HG02763 (cell line): ENCODE data around the gene FBXO31.
"Not testable (repeated sequence)": the region's sequence is repeated elsewhere in the genome, so short reads cannot be mapped to it uniquely, and the experiment has no call there.

ENCODE experiments used
- ATAC-seq: cut with Tn5 transposase; IDR thresholded peaks from one replicate; pipeline ENCODE4 v1.9.1; 2021; ENCODE audit warnings: mild to moderate bottlenecking, moderate library complexity; ENCODE audit not compliant: unreplicated experiment

Gene FBXO31

DNA sequence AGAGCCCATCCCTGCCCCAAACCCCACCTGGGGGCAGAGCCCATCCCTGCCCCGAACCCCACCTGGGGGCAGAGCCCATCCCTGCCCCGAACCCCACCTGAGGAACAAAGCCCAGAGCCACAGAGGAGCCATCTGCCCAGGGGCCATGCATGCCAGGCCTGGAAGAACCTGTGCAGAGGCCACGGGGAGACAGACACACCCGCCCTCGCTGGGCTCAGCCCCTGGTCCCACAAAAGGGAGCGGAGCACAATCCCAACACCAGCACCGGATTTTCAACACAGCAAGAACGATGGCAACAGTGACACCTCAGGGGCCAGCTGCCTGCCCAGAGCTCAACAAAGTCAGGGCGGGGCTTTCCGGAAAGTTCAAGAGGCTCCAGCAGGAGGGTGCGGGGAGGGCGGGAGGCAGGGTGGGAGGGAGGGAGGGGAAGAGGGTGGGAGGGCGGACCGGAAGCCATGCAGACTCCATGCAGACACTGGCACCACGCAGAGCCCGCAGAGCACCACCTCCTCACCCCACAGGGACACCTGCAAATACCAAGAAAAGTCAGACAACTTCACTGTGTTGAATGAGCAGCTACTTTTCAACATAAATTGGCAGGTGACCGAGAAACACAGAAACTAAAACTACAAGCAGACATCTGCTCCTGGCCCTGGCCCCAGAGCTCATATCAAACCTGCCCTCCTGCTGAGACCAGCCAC is 38.5 kb downstream of the FBXO31 start:
- no peak for ATAC-seq

DNA sequence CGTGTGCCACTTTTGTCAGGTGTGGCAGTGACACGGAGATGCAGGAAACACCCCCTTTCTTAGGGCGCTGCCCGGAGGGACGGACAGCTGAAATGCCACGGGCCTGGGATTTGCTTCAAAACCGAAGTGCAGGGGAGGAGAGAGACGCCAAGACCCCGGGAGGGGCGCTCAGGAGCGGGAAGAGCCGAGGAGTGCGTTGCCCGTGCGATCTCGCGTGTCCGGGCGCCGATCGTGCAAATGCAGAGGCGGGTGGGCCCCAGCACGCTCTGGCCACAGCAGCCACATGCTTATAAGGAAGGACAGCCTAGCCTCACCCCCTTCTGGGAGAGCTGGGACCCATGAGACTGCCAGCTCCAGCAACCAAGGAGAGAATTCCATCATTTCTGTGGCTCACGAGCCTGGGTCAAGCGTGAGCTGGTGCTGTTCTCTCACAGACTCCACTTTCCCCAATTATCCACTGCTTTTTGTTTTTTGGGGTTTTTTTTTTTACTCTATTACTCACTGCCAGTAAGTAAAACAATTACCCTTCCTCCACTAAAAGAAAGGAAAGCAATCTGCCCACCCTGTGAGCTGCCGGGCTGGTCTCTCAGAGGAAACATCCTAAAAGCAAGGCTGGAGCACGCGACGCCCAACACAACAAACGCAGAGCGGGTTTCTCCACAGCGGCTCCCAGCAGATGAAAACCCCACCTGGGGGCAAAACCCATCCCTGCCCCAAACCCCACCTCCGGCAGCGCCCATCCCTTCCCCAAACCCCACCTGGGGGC is 39.2 kb downstream of the FBXO31 start:
- no peak for ATAC-seq

DNA sequence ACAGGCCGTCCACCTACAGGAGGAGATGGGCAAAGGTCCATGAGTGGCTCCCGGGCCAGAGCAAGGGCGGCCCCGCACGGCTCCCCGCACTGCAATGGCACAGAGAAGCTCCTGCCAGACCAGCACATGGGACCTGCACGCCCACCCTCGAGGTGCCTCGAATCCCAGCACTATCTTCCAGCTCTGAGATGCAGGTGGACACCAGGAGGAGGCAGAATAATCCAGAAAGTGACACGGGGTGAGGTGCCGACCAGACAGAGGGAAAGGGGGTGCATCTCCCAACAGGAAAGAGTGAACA is 39.9 kb downstream of the FBXO31 start:
- no peak for ATAC-seq

DNA sequence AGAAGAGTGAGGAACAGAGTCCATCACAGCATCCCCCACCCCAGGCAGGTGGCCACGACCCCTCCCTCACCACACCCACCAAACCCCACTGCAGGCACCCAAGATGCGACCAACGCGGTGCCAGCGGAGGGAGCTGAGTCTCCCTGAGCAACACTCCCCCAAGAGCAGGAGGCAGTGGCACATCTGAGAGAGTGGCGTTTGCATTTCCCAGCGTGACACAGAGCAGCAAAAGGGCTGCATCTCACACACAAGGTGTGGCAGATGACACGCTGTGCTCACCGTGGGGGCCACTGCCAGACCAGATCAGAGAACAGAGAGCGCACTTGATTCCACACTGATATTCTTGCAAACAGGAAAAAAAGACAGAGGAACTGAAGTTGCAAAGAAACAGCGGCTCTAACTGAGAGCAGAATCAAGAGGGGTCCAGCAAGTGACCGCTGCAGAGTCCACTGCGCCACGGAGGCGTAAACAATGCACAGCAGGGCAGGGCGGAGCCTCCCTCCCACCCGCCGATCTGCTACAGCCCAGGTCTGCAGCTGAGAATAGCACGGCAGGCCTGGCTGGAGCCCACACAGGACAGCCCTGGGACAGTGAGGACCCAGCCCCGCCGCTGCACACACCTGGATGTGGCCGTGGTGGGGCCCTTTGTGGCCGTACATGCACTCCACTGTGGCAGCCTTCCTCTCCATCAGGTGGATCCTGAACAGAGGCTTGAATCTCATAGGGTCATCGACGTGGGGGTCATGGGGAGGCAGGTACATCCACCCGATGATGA is 40.4 kb downstream of the FBXO31 start:
- ATAC-seq = no peak

DNA sequence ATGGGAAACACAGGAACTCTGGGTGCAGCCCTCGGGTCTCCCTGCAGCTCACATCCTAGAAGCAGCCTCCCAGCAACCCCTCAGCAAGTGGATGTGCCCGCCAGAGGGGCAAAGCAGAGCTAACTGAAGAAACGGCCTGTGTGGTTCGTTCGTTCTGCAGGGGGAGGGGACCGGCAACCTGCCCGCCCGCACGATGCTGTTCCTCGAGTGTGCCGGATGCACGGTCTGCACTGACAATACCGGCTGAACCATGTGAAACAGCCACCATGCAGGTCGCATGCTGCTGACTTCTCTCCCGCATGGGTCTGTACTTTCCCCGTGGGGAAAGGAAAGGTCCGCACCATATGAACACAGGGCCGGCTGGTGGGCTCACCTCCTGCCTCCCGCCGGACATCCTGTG is 41.1 kb downstream of the FBXO31 start:
- no peak for ATAC-seq

DNA sequence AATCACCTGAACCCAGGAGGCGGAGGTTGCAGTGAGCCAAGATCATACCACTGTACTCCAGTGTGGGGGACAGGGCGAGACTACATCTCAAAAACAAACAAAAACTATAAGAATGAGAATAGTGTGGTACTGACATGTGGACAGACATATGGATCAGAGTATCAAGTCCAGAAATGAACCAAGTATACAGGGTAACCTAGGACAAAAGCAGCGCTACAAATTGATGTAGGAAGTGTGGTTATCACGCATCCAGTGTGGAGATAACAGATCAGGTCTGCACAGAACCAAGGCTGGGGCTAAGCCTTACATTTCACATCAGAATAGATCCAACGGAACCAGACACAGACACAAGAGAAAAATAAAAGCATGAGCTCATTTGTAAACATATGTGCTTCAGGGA is 43.4 kb downstream of the FBXO31 start:
- ATAC-seq = no peak

DNA sequence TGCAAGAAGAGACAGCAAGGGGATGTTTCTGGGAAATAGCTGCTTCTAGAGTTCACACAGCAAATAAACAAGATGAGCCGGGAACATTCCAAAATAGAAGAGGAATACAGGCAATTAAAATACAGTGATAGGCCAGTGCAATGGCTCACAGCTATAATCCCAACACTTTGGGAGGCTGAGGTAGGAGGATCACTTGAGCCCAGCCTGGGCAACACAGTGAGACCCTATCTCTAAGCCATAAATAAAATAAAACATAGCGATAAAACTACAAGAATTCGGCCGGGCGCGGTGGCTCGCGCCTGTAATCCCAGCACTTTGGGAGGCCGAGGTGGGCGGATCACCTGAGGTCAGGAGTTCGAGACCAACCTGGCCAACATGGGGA is 43.9 kb downstream of the FBXO31 start:
- ATAC-seq = not testable (repeated sequence)

DNA sequence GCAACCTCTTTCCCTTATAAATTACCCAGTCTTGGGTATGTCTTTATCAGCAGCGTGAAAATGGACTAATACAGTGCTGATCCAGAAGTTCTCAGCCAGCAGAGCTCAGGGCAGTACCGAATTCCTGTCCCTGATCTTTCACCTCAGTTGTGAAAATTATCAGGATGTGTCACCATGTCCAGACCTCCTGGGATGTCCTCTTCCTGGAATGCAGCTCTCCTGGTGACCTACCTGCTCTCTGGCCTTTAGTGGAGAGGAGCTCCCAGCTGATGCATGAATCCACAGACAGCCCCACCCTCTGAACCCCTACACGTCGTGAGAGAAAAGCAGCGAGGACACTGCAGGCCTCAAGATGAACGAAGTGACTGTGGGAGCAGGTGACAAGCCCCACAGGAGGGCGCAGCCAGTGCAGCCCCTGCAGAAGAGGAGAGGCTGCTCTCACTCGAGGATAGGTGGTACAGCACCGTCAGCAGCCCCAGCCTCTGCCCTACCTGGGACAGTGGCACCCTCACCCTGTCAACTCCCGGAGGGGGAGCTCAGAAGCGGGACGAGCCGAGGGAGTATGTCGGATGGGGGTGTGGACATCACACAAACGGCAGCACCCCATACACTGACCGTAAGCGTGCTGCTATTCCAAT is 44.4 kb downstream of the FBXO31 start:
- ATAC-seq = no peak

DNA sequence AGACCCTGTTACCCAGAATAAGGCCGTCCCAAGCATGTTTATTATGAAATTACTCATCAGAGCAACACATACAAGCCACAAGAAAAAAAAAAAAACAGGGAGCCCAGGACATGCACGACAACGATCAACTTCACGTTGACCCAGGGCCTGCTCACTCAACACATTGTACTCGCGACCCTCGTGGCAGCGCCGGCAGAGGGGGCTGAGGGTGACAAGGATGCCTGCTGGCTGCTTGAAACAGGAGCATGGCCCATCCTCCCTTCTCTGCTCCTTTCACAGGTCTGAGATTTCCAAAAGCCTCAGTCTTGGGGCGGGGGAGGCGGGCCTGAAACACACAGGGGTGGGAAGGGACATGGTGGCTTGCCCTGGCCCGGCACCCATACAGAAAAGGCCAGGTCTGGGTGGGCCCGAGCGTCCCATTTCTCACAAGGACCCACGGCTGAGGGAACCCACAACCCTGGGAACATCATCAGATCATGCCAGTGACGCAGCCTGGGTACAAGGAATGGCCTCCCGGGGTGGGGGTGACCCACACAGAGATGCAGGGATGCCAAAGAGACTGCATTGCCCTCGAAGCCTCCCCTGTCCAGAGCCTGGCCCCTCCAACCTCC is 45.3 kb downstream of the FBXO31 start:
- ATAC-seq = no peak

DNA sequence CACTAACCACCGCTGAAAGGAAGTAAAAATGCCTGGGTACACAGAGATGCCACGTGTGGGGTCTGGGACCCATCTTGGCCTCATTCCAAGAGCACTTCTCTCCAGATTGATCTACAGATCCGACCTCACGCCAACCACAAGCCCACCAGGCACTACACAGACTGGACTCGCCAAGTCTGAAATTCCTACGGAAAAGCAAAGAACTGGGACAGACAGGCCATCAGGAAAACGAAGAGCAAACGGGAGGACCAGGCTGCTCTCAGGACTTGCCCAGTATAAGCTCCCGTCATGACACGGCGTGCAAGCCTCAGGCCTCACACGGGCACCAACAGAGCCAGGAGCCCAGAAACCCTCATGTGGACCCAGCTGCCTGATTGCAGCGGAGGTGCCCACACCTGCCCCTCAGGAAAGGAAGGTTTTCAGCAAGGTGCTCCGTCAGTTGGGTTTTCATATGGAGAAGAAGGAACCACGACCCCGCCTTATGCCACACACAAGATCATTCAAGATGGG is 46.3 kb downstream of the FBXO31 start:
- no peak for ATAC-seq

DNA sequence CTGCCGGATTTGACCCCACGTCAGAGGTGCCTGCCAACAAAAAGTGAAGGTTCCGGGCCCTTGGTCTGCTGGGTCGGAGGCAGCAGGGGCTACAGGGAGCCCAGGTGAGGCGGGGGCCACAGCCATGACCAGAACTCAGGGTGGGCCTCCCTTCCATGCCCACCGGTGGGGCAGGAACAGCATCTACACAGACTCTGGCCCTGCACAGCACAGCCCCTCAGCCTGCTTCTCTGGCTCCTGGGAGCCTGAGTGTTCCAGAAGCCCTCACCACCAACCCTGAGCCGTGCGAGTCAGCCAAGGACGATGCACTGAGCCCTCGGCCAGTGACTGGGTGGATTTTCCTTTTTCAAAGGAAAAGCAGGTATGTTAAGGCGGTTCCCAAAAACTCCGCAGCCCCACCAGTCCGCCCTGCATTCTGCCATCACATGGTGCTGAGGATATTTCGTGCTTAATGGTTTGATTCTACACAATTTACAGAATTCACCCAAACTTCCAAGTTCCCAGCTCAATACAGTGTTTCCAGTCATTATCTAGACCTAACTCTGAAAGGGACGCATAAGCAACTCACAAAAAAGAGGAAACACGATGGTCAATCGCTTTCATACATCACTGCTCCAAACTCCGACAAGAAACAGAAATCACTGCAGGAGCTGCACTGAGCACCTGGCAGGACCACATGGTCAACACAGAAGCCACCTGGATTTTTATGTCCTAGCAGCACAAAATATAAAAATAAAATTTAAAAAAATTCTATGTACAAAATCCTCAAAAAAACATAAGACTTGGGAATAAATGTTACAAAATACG is 46.9 kb downstream of the FBXO31 start:
- ATAC-seq = no peak

DNA sequence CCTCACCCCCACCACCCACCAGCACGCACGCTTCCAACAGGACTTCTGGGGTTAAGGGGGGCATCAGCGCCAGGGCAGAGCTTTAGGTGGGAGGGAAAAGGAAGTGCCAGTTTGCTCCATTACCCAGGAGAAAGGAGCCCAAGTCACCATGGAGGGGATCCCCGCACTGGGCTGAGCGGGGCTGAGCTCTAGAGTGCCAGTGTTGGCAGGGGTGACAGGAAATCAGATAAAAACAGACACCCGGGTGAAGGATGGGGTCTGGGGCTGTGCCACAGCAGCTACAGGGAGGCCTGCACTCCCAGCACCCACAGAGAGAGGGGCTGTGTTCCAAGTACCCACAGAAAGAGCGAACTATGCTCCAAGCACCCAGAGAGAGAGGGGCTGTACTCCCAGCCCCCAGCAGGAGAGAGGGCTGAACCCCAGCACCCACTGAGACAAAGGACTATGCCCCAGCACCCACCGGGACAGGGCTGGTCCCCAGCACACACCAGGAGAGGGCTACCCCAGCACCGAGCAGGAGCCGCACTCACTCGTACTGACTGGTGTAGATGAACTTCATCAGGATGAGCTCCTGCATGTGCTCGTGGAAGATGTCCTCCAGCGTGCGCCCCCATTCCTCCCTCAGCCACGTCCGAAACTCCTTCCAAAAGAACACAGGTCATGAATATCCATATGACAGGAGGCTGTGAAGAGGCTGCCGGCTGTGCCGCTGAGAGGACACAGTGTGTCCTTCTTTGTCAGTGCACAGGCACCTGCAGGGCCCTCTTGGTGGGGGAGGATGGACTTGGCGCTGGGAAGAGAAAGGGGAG is 47.7 kb downstream of the FBXO31 start:
- no peak for ATAC-seq

DNA sequence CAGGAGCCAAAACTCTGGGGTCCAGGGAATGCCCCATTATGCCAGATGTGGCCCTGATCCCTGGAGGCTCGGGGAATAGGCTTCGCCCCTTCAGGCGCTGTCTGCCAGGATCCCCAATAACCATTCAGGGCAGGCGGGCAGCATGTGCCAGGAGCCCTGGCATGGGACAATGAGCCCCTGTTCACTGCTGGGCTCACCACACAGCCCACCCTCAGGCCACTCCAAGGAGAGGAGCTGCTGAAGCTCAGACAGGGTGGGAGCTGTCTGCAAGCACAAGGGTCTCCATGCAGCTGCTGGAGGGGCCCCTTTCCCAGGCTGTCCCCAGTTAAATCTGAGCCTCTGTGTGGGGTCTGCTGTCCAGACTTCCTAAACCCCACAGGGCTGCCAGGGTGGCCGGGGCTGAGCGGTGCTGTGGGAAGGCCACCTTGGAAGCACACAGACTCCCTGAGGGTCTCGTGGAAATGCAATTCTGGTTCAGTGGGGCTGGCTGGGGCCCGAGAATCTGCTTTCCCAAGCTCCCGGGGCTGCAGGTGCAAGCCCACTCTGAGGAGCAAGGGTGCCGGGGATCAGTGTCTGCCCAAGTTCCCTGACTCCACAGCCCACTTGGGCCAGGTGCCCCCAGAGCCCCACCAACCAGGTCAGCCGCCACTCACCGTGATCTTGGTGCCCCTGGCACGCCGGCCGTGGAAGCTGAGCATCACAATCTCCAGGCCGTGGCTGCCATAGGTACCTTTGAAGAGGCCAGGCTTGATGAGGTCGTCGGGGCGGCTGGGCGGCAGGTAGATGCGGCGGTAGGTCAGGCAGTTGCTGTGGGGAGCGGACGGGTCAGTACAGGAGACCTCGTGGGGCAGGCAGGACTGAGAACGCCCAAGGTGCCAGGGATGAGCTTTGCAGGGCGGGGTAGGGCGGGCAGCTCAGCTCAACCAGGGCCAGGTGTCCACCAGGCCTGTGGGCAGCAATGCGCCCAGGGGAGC is 48.6 kb downstream of the FBXO31 start:
- no peak for ATAC-seq

DNA sequence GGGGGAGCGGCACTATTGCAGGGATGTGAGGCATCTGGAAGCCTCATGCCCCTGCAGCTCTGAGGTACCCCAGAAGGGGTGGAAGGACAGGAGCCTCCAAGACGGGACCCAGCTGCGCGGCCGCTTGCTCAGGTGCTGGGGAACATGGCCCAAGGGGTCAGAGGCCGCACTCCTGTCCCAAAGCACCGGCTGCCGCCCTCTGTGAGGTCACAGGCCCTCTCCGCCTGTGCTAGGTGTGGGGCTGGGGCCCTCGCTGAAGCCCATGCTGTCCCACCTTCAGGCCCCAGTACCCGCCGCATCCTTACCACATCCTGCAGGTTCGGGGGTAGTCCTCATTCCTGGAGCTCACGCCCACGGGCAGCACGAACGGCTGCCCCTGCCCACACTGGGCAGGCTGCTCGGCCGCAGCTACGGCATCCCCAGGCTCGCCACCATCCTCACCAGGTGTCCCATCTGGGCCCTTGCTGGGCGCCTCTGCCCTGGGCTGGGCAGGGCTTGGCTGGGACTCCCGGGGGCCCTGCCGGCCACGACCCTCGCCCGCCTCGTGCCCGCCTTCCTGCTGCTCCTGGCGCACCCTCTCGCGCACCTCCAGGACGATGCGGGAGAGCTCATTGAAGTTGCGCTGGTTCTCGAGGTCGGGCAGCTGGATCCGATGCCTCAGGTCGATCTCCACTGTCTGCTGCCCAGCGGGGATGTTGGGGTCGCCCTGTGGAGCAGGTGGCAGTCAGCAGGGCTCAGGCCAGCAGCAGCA is 49.8 kb downstream of the FBXO31 start:
- no peak for ATAC-seq

DNA sequence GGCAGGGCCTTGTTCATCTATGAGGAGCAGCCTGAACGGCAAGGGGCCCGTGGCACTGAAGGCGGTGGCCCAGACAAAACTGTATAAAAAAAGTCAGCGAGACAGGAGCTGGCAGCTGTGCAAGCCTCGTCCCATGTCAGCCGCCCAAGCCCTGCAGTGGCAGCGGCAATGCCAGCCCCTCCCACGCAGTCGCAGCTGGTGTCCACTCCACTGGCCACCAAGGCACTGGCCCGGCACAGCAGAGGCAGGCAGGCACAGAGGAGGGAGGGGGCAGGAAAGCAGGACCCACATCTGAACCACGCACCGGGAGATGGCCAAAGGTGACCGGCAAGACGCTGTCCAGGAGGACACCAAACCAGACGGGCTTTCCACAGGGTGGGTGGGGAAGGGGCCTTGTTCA is 50.5 kb downstream of the FBXO31 start:
- ATAC-seq = no peak

DNA sequence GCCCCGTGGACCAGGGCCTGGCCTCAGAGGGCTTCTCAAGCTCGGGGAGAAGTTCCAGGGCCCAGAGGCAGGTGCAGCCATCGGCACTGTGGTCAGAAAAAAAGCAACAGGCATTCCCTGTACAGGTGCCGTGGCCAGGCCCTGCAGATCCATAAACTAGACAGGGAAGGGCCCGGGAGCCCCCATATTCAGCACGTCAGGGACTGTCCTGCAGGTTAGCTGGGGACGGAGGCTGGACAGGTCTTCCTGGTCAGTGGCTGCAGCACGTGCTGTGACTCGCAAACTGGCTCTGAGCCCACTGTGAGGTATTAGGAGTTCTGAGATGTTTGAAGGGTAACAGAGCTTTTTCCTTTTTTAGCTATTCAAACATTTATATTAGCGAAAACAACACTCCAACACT is 51.4 kb downstream of the FBXO31 start:
- ATAC-seq = no peak

DNA sequence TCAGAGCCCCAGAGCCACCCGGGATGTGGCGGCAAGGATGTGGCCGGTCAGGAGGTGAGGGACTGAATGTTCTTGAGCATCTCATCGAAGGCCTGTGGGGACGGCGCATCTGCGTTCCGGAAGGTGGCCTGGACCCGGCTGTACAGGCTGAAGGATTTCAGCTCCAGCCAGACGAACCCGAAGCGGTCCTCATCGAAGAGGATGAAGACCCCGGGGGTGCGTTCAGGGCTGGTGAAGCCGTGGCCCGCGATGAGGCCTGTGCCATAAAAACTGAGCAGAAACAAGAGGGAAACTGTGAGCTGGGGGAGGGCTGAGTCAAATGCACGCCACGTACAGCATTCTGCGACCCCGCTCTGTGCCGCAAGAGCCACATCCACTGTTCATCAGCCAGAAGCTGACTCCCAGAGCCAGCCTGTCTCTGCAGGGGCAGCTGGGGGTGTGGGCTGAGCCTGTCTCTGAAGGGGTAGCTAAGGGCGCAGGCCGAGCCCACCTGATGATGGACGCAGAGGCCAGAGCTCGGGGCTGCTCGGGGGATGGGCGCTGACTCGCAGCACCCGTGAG is 52.3 kb downstream of the FBXO31 start:
- ATAC-seq = no peak
